Transverse colon (tissue), 4 donors: ENCODE results near the gene NEK11.

ENCODE experiments used
- CTCF ChIP-seq, 5 experiments: fragments of 200-600 bp in 3 of 5; fragments of 450-650 bp in 2 of 5; sonication (generic) in 3 of 5; IDR thresholded peaks; 1 replicate in 2 of 5; 2 replicates in 3 of 5; pipeline ENCODE4 v1.5.1; 2016 to 2017; ENCODE audit warnings: antibody characterized with exemption in 5 of 5, inconsistent platforms in 3 of 5, mild to moderate bottlenecking in 2 of 5, moderate library complexity in 1 of 5
- EP300 ChIP-seq: sonication (generic); formaldehyde crosslinking; IDR thresholded peaks from one replicate; pipeline ENCODE4 v1.6.1; 2017; ENCODE audit warnings: antibody characterized with exemption, low read depth
- POLR2AphosphoS5 ChIP-seq, 3 donors: sonication (generic); formaldehyde crosslinking; IDR thresholded peaks; one replicate each; pipeline ENCODE4 v1.6.1; 2016; ENCODE audit warnings: antibody characterized with exemption in 3 of 3

- TF ChIP-seq POLR2AphosphoS5 (IDR thresholded peaks at IDR 0.05) (no peak), CTCF (IDR thresholded peaks at IDR 0.05) (no peak), EP300 (no peak)
Measured at GRCh38 chr3:131036200-131036816, 9.6 kb downstream of the NEK11 start.
